HG02870 (cell line): ENCODE results near the gene SPATA2L.

ENCODE experiments used
- ATAC-seq: cut with Tn5 transposase; IDR thresholded peaks from one replicate; pipeline ENCODE4 v1.9.1; 2021; ENCODE audit warnings: mild to moderate bottlenecking, moderate library complexity; ENCODE audit not compliant: unreplicated experiment

The SPATA2L gene

GRCh38 chr16:89729863-89730593 lies 28.5 kb upstream of the SPATA2L start:
- ATAC-seq: no peak

GRCh38 chr16:89729293-89729692 lies 27.8 kb upstream of the SPATA2L start:
- ATAC-seq: no peak

GRCh38 chr16:89727406-89728120 lies 26.1 kb upstream of the SPATA2L start:
- no peak for ATAC-seq

- no peak for ATAC-seq
These were observed 22.1 kb upstream of the SPATA2L start for GRCh38 chr16:89723279-89724250.

- peak; percentile 12 for ATAC-seq
These were observed 21.1 kb upstream of the SPATA2L start for GRCh38 chr16:89722392-89723278.

- ATAC-seq: peak; percentile 20
These were observed 20.3 kb upstream of the SPATA2L start for GRCh38 chr16:89721546-89722391.

GRCh38 chr16:89720813-89721545 lies 19.5 kb upstream of the SPATA2L start, which contains the start of the genes VPS9D1 and ZNF276:
Gene VPS9D1 (minus strand): TSS chr16:89720898. CDS start chr16:89720861, 37 bp downstream.
Gene ZNF276 (plus strand): TSS chr16:89721537. CDS start chr16:89721641, 104 bp downstream.
- peak; percentile 52 for ATAC-seq

- ATAC-seq: peak; percentile 8
These were observed 19.0 kb upstream of the SPATA2L start for GRCh38 chr16:89720551-89720812.

- no peak for ATAC-seq
These were observed 16.4 kb upstream of the SPATA2L start for GRCh38 chr16:89717688-89718505.

GRCh38 chr16:89716916-89717687 lies 15.6 kb upstream of the SPATA2L start:
- ATAC-seq: no peak

GRCh38 chr16:89716493-89716892 lies 15.0 kb upstream of the SPATA2L start:
- ATAC-seq: no peak

GRCh38 chr16:89712274-89712781 lies 10.8 kb upstream of the SPATA2L start:
- ATAC-seq: no peak

- ATAC-seq: no peak
These were observed 10.2 kb upstream of the SPATA2L start for GRCh38 chr16:89711601-89712273.

- ATAC-seq: no peak
These were observed 9.4 kb upstream of the SPATA2L start for GRCh38 chr16:89710709-89711564.

GRCh38 chr16:89709716-89710432 lies 8.4 kb upstream of the SPATA2L start:
- no peak for ATAC-seq
